ENCODE results near the gene ARTN.

ARTN gene

GRCh38 chr1:43933386-43934100 is at the start of gene ARTN:
Gene ARTN, plus strand, starts transcription at chr1:43933801. Its CDS starts 1,856 bp downstream, at chr1:43935657.
- H3K4me2 ChIP-seq = peak within 1 kb of the TSS; percentile 36 to 80 (median 71)
- no peak for TF ChIP-seq Cebpa-rat (IDR thresholded peaks at IDR 0.05)
- H3K4me3 ChIP-seq = peak within 1 kb of the TSS in 3 of 10 experiments; percentile 27 to 43 (median 35); a peak in 6 of 20 replicates
- H3K27ac ChIP-seq = no peak within 1 kb of the TSS
- peaks cover 0 to 31% (median 13%) of the 10 kb centered on the region in 11 experiments; a peak in 14 of 22 replicates for H3K36me3 ChIP-seq
- H3K9ac ChIP-seq = peak within 1 kb of the TSS in 5 of 11 experiments; percentile 7 to 31 (median 23); a peak in 4 of 22 replicates
- peaks cover 0 to 5% (median 0%) of the 10 kb centered on the region in 11 experiments; a peak in 1 of 22 replicates for H3K9me3 ChIP-seq (replicated peaks in 1 of 11)
- H3K27me3 ChIP-seq = peaks cover 53 to 67% (median 62%) of the 10 kb centered on the region in 11 experiments
- peaks cover 43 to 80% (median 66%) of the 10 kb centered on the region in 10 experiments for H3K4me1 ChIP-seq
- peaks cover 0 to 54% (median 29%) of the 10 kb centered on the region in 11 experiments; a peak in 19 of 22 replicates for H4K20me1 ChIP-seq

GRCh38 chr1:43885279-43885801 is 48.3 kb upstream of the ARTN start:
- peak overlapping the region in 2 of 11 experiments; percentile 7 to 29; a peak in 1 of 22 replicates for H3K27ac ChIP-seq
- no peaks in the 10 kb centered on the region for H3K9me3 ChIP-seq (replicated peaks in 1 of 11)
- no peak for TF ChIP-seq Cebpa-rat (IDR thresholded peaks at IDR 0.05)
- no peaks in the 10 kb centered on the region for H3K27me3 ChIP-seq
- no peaks in the 10 kb centered on the region for H4K20me1 ChIP-seq
- no peak overlapping the region for H3K4me3 ChIP-seq
- no peak overlapping the region for H3K9ac ChIP-seq
- peak overlapping the region in 8 of 11 experiments; percentile 33 to 69 (median 55); a peak in 15 of 22 replicates for H3K4me2 ChIP-seq
- H3K36me3 ChIP-seq = peaks cover 0 to 45% (median 7%) of the 10 kb centered on the region in 11 experiments; a peak in 9 of 22 replicates
- H3K4me1 ChIP-seq = peaks cover 12 to 53% (median 39%) of the 10 kb centered on the region in 10 experiments

GRCh38 chr1:43887748-43888147 is 45.9 kb upstream of the ARTN start:
- Histone ChIP-seq H3K4me2 (no peak overlapping the region), H3K9me3 (replicated peaks in 1 of 11) (no peaks in the 10 kb centered on the region), H3K27me3 (no peaks in the 10 kb centered on the region), H3K9ac (no peak overlapping the region), H3K4me3 (no peak overlapping the region), H4K20me1 (no peaks in the 10 kb centered on the region), H3K36me3 (peaks cover 0 to 45% (median 7%) of the 10 kb centered on the region in 11 experiments; a peak in 9 of 22 replicates), H3K4me1 (peaks cover 0 to 44% (median 35%) of the 10 kb centered on the region in 10 experiments; a peak in 14 of 20 replicates), H3K27ac (no peak overlapping the region)
- TF ChIP-seq Cebpa-rat (IDR thresholded peaks at IDR 0.05) = no peak

GRCh38 chr1:43890815-43891214 is 42.8 kb upstream of the ARTN start:
- Histone ChIP-seq H3K36me3 (peaks cover 8 to 43% (median 23%) of the 10 kb centered on the region in 11 experiments; a peak in 18 of 22 replicates), H3K4me3 (no peak overlapping the region), H3K4me1 (peaks cover 0 to 30% (median 22%) of the 10 kb centered on the region in 10 experiments; a peak in 12 of 20 replicates), H4K20me1 (no peaks in the 10 kb centered on the region), H3K9ac (no peak overlapping the region), H3K27me3 (no peaks in the 10 kb centered on the region), H3K4me2 (no peak overlapping the region), H3K27ac (no peak overlapping the region), H3K9me3 (replicated peaks in 1 of 11) (no peaks in the 10 kb centered on the region)
- TF ChIP-seq Cebpa-rat (IDR thresholded peaks at IDR 0.05) = no peak

- Histone ChIP-seq H3K4me1 (peaks cover 0 to 22% (median 17%) of the 10 kb centered on the region in 10 experiments; a peak in 12 of 20 replicates), H3K36me3 (peaks cover 14 to 44% (median 36%) of the 10 kb centered on the region in 11 experiments; a peak in 21 of 22 replicates), H3K27me3 (no peaks in the 10 kb centered on the region), H3K4me2 (peak overlapping the region in 5 of 11 experiments; percentile 0 to 24 (median 14); a peak in 6 of 22 replicates), H3K4me3 (no peak overlapping the region), H4K20me1 (no peaks in the 10 kb centered on the region), H3K27ac (no peak overlapping the region), H3K9ac (no peak overlapping the region), H3K9me3 (replicated peaks in 1 of 11) (no peaks in the 10 kb centered on the region)
- no peak for TF ChIP-seq Cebpa-rat (IDR thresholded peaks at IDR 0.05)
These were observed 40.6 kb upstream of the ARTN start for GRCh38 chr1:43893006-43893405.

GRCh38 chr1:43898981-43899380 is 34.6 kb upstream of the ARTN start:
- no peak overlapping the region for H3K27ac ChIP-seq
- no peak for TF ChIP-seq Cebpa-rat (IDR thresholded peaks at IDR 0.05)
- no peak overlapping the region for H3K4me3 ChIP-seq
- peaks cover 31 to 75% (median 65%) of the 10 kb centered on the region in 11 experiments for H3K36me3 ChIP-seq
- no peaks in the 10 kb centered on the region for H3K27me3 ChIP-seq
- H3K4me2 ChIP-seq = no peak overlapping the region
- H4K20me1 ChIP-seq = no peaks in the 10 kb centered on the region; a peak in 1 of 22 replicates
- H3K9me3 ChIP-seq (replicated peaks in 1 of 11) = no peaks in the 10 kb centered on the region
- H3K4me1 ChIP-seq = peaks cover 9 to 33% (median 30%) of the 10 kb centered on the region in 10 experiments; a peak in 17 of 20 replicates
- H3K9ac ChIP-seq = no peak overlapping the region

GRCh38 chr1:43900386-43900785 is 33.2 kb upstream of the ARTN start:
- Histone ChIP-seq H4K20me1 (no peaks in the 10 kb centered on the region; a peak in 1 of 22 replicates), H3K9ac (no peak overlapping the region), H3K27ac (no peak overlapping the region), H3K9me3 (replicated peaks in 1 of 11) (no peaks in the 10 kb centered on the region), H3K36me3 (peaks cover 24 to 65% (median 52%) of the 10 kb centered on the region in 11 experiments), H3K4me2 (no peak overlapping the region), H3K4me1 (peaks cover 9 to 38% (median 33%) of the 10 kb centered on the region in 10 experiments; a peak in 17 of 20 replicates), H3K4me3 (no peak overlapping the region), H3K27me3 (no peaks in the 10 kb centered on the region)
- TF ChIP-seq Cebpa-rat (IDR thresholded peaks at IDR 0.05) = no peak

- H4K20me1 ChIP-seq = no peaks in the 10 kb centered on the region; a peak in 1 of 22 replicates
- no peak overlapping the region for H3K4me3 ChIP-seq
- peak overlapping the region in 2 of 11 experiments; percentile 21 to 39; a peak in 1 of 22 replicates for H3K9ac ChIP-seq
- H3K27ac ChIP-seq = peak overlapping the region in 4 of 11 experiments; percentile 16 to 47 (median 36); a peak in 3 of 22 replicates
- no peaks in the 10 kb centered on the region for H3K9me3 ChIP-seq (replicated peaks in 1 of 11)
- no peaks in the 10 kb centered on the region for H3K27me3 ChIP-seq
- peak overlapping the region in 9 of 11 experiments; percentile 20 to 84 (median 73); a peak in 16 of 22 replicates for H3K4me2 ChIP-seq
- peaks cover 9 to 38% (median 33%) of the 10 kb centered on the region in 10 experiments; a peak in 17 of 20 replicates for H3K4me1 ChIP-seq
- H3K36me3 ChIP-seq = peaks cover 24 to 55% (median 44%) of the 10 kb centered on the region in 11 experiments
- TF ChIP-seq Cebpa-rat (IDR thresholded peaks at IDR 0.05) = no peak
These were observed 32.2 kb upstream of the ARTN start for GRCh38 chr1:43901196-43901961.

All from BLaER1 treated with 17β-estradiol and CSF1 and Interleukin-3, amounts not matched to agents 10 nM and 100 nM (cell line).